Psoas muscle (tissue), 8 donors: Measurements from ENCODE around the gene DLG3. TPM values are rescaled to one million over a fixed set of nuclear protein-coding genes. Genes with fewer than 3 reads are reported as not detected.

Experiments used
- ATAC-seq, 4 donors: fragments of 200-7000 bp; cut with Tn5 transposase; one replicate each; pipeline ENCODE4 v1.9.1; 2020; ENCODE audit warnings: moderate library complexity in 3 of 4, mild to moderate bottlenecking in 2 of 4
- DNase-seq, 2 donors: peaks; one replicate each; pipeline ENCODE4 v3.0.0-alpha.2; 2020
- H3K27ac ChIP-seq: fragments of 200-600 bp; one replicate; pipeline ENCODE4 v1.8.0; 2022
- H3K27me3 ChIP-seq, 3 donors: fragments of 200-600 bp in 1 of 3; one replicate each; pipeline versions ENCODE4 v1.6.1 to v1.8.0; 2013 to 2022; ENCODE audit warnings: low read length in 2 of 3, mild to moderate bottlenecking in 2 of 3, moderate library complexity in 1 of 3; ENCODE audit not compliant: insufficient read depth in 3 of 3
- H3K36me3 ChIP-seq, 2 donors: fragments of 200-600 bp in 1 of 2; one replicate each; pipeline versions ENCODE4 v1.6.1 to v1.8.0; 2013 to 2022; ENCODE audit warnings: low read depth in 1 of 2, mild to moderate bottlenecking in 1 of 2, moderate library complexity in 1 of 2; ENCODE audit not compliant: insufficient read depth in 1 of 2
- H3K4me1 ChIP-seq: fragments of 200-600 bp; one replicate; pipeline ENCODE4 v1.8.0; 2022
- H3K4me3 ChIP-seq: fragments of 200-600 bp; one replicate; pipeline ENCODE4 v1.8.0; 2022; ENCODE audit warnings: mild to moderate bottlenecking
- H3K9me3 ChIP-seq: fragments of 200-600 bp; one replicate; pipeline ENCODE4 v1.8.0; 2022
- WGBS, 3 donors: extraction: QIAGEN DNeasy Blood & Tissue Kit; methylation state at CpG; one replicate each; pipeline versions ENCODE4 v1.1.6 to v1.1.7; 2013; 5-methylcytosine and 5-hydroxymethylcytosine counted together
- intact Hi-C, 2 donors: fragments of 100-400 bp; cut with DNase I; formaldehyde crosslinking; loops; one replicate each; pipeline versions ENCODE4 v1.11.0 to v1.14.2; 2022
- polyA plus RNA-seq, 3 donors: library from polyadenylated mRNA; stranded (reverse); fragments of 200-250 nt; gene quantifications; one replicate each; pipeline ENCODE4 v1.2.3, GENCODE V29; 2013
- total RNA-seq, 4 donors: library from RNA; stranded (reverse); fragmentation: NEBNext Ultra II Directional in 2 of 4; extraction: Animal tissue kit (Norgen Biotek cat#: 25700) in 2 of 4; gene quantifications; one replicate each; pipeline versions ENCODE4 v1.2.1 to v1.2.4, GENCODE V29; 2021 to 2023
- TF ChIP-seq, protein P1 (sequence below): fragments of 200-600 bp; IDR thresholded peaks from one replicate; pipeline ENCODE4 v1.8.0; 2022; ENCODE audit warnings: antibody characterized with exemption
- donor health status: healthy with polysubstance abuse.
- donor health status: DM: no; HTN: no; CAD: no; lungs with moderate emphysema.
- donor health status: Bipolar disorder and iron deficiency.
- donor health status: healthy.
- donor health status: DM: yes; HTN: yes; CAD: no.
- donor health status: DM: no; HTN: no; CAD: no.
- donor health status: DM: no; HTN: no; CAD: no.
- donor health status: DM: yes; HTN: yes; CAD: no.

The DLG3 gene
- total and polyA plus RNA-seq, 7 donors, result 0.27 to 1.6 (median 1.2) TPM

- H3K27ac ChIP-seq, result no peak overlapping the region
- DNase-seq (no peak), ATAC-seq (no peak)
- H3K36me3 ChIP-seq, result no peaks in the 10 kb centered on the region
- H3K4me1 ChIP-seq, result no peaks in the 10 kb centered on the region
- intact Hi-C loops, result loop anchor here in 1 of 2 donors (10.0 kb wide), 2 partner anchors 145 to 295 kb away; partner anchors contain the start of genes IGBP1, PDZD11 and RAB41
- 87 to 96% (median 91%) methylated on average over 6 of the region's 6 CpGs for WGBS, 3 donors
- no peak overlapping the region for H3K4me3 ChIP-seq
- no peaks in the 10 kb centered on the region for H3K9me3 ChIP-seq
- TF ChIP-seq, protein P1, sequence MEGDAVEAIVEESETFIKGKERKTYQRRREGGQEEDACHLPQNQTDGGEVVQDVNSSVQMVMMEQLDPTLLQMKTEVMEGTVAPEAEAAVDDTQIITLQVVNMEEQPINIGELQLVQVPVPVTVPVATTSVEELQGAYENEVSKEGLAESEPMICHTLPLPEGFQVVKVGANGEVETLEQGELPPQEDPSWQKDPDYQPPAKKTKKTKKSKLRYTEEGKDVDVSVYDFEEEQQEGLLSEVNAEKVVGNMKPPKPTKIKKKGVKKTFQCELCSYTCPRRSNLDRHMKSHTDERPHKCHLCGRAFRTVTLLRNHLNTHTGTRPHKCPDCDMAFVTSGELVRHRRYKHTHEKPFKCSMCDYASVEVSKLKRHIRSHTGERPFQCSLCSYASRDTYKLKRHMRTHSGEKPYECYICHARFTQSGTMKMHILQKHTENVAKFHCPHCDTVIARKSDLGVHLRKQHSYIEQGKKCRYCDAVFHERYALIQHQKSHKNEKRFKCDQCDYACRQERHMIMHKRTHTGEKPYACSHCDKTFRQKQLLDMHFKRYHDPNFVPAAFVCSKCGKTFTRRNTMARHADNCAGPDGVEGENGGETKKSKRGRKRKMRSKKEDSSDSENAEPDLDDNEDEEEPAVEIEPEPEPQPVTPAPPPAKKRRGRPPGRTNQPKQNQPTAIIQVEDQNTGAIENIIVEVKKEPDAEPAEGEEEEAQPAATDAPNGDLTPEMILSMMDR, result no peak
- peaks cover 0 to 17% (median 0%) of the 10 kb centered on the region in 3 donors for H3K27me3 ChIP-seq
These were observed 14.9 kb upstream of the DLG3 start for GRCh38 chrX:70429759-70430158.

DNA sequence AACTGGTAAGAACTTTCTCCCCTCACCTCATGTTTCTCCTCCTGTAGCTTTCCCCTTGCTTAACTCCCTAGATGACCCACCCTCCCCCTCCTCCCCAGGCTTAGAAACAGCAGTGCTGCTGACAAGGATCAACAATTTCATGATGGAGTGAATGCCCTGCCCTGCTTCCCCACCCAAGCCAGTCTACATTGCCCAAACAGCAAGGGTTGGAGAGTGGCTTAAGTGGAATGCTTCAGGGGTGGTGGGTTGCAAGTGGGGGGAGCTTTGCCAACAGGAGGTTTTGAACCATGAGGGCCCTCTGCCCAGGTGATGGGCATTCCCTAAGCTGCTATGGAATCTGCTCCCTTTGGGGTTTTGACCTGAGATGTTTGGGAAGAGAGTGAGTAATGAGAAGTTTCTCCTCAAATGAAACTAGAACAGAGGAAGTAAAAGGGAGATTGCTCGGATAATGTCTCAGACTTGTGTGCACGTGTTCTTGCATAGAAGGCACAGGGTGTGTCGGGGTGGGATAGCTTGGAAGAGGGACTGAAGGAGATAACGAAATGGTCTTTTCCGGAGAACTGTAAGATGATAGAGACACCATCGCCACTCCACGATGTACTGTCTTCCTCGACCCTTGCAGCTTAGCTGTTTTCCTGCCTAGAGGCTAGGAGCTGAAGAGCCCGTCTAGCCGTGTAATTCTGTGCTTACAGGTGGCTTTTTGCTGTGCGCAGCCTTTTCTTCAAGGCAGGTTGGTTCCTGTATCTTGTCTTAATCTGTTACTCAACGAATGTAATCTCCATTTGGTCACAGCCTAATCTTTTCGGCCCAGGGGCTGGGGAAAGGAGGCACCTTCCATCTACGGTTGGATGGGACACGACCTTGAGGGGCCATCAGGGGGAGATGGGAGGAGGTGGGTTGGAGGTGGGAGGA lies 11.4 kb upstream of the DLG3 start:
- intact Hi-C loops, result loop anchor here (2.0 to 10.0 kb wide), 5 partner anchors 146 to 300 kb away; partner anchors contain the start of genes IGBP1 (in 2 of the 2), PDZD11 (in 1 of the 2) and RAB41 (in 1 of the 2)
- H3K4me1 ChIP-seq, result peaks cover 4% of the 10 kb centered on the region
- H3K27me3 ChIP-seq, result peaks cover 0 to 32% (median 0%) of the 10 kb centered on the region in 3 donors
- peak overlapping the region; percentile 76 for H3K4me3 ChIP-seq
- H3K9me3 ChIP-seq, result no peaks in the 10 kb centered on the region
- H3K27ac ChIP-seq, result peak overlapping the region; percentile 89
- no peak for ATAC-seq
- no peaks in the 10 kb centered on the region for H3K36me3 ChIP-seq
- TF ChIP-seq, protein P1, result no peak
- WGBS, 3 donors, result 61 to 72% (median 65%) methylated on average over 14 to 15 of the region's 15 CpGs
- no peak for DNase-seq

- WGBS, 3 donors, result 0 to 28% (median 0%) methylated on average over 15 to 37 of the region's 37 CpGs
- TF ChIP-seq, protein P1, result peak; percentile 66
- H3K4me1 ChIP-seq, result peaks cover 4% of the 10 kb centered on the region
- DNase-seq (peak; percentile 70 to 83), ATAC-seq (peak; percentile 79 to 85 (median 80))
- no peaks in the 10 kb centered on the region for H3K36me3 ChIP-seq
- H3K27ac ChIP-seq, result peak overlapping the region; percentile 89
- intact Hi-C loops, result loop anchor here (2.0 to 10.0 kb wide), 5 partner anchors 147 to 301 kb away; partner anchors contain the start of genes IGBP1 (in 2 of the 2), PDZD11 (in 1 of the 2) and RAB41 (in 1 of the 2)
- peak overlapping the region; percentile 76 for H3K4me3 ChIP-seq
- no peaks in the 10 kb centered on the region for H3K9me3 ChIP-seq
- peaks cover 0 to 31% (median 0%) of the 10 kb centered on the region in 3 donors for H3K27me3 ChIP-seq
These were observed 10.7 kb upstream of the DLG3 start for GRCh38 chrX:70433848-70434351.

GRCh38 chrX:70434352-70434866 lies 10.2 kb upstream of the DLG3 start:
- ATAC-seq (peak; percentile 91 to 94 (median 92)), DNase-seq (peak; percentile 87 to 92)
- TF ChIP-seq, protein P1, result no peak
- Histone ChIP-seq H3K27ac (peak overlapping the region; percentile 89), H3K36me3 (no peaks in the 10 kb centered on the region), H3K4me1 (peaks cover 4% of the 10 kb centered on the region), H3K4me3 (peak overlapping the region; percentile 76), H3K9me3 (no peaks in the 10 kb centered on the region), H3K27me3 (peaks cover 0 to 28% (median 0%) of the 10 kb centered on the region in 3 donors)
- 0 to 38% (median 2%) methylated on average over 20 to 44 of the region's 45 CpGs for WGBS, 3 donors
- intact Hi-C loops, result loop anchor here in 1 of 2 donors (10.0 kb wide), 2 partner anchors 150 to 300 kb away; partner anchors contain the start of genes IGBP1, PDZD11 and RAB41
